NCI-H1105 treated with DMSO at 0.1 percent for 48 hours (cell line): Measurements from ENCODE around the gene CYP4F12.
"Not testable (repeated sequence)": the region's sequence is repeated elsewhere in the genome, so short reads cannot be mapped to it uniquely, and the experiment has no call there.

ENCODE experiments used
- DNase-seq: peaks from one replicate; lab custom pipeline; 2025; lab: John Stamatoyannopoulos, UW

Gene CYP4F12

GRCh38 chr19:15651791-15652190 is 21.1 kb upstream of the CYP4F12 start:
- DNase-seq, result no peak

- no peak for DNase-seq
Observed at GRCh38 chr19:15652559-15653278, 20.2 kb upstream of the CYP4F12 start.

- DNase-seq, result no peak
Observed at GRCh38 chr19:15656467-15656866, 16.4 kb upstream of the CYP4F12 start.

GRCh38 chr19:15663247-15663646 is 9.6 kb upstream of the CYP4F12 start:
- DNase-seq, result no peak

GRCh38 chr19:15666186-15666585 is 6.7 kb upstream of the CYP4F12 start:
- DNase-seq, result no peak

GRCh38 chr19:15666883-15667282 is 6.0 kb upstream of the CYP4F12 start:
- DNase-seq, result no peak

GRCh38 chr19:15669440-15669839 is 3.4 kb upstream of the CYP4F12 start:
- DNase-seq, result no peak

- DNase-seq, result no peak
Observed at GRCh38 chr19:15669891-15670290, 3.0 kb upstream of the CYP4F12 start.

GRCh38 chr19:15671237-15671821 is 1.6 kb upstream of the CYP4F12 start:
- DNase-seq, result no peak

- DNase-seq, result no peak
Observed at GRCh38 chr19:15671891-15672579, 852 bp upstream of the CYP4F12 start.

GRCh38 chr19:15673176-15673654 is 328 bp downstream of the CYP4F12 start:
- no peak for DNase-seq

- no peak for DNase-seq
Observed at GRCh38 chr19:15675560-15675959, 2.7 kb downstream of the CYP4F12 start.

- DNase-seq, result no peak
Observed at GRCh38 chr19:15679089-15679488, 6.2 kb downstream of the CYP4F12 start.

GRCh38 chr19:15679865-15680264 is 7.0 kb downstream of the CYP4F12 start:
- DNase-seq, result not testable (repeated sequence)

- DNase-seq, result no peak
Observed at GRCh38 chr19:15680478-15681322, 7.8 kb downstream of the CYP4F12 start.

GRCh38 chr19:15683411-15683810 is 10.5 kb downstream of the CYP4F12 start:
- no peak for DNase-seq

GRCh38 chr19:15684828-15685227 is 11.9 kb downstream of the CYP4F12 start:
- no peak for DNase-seq

- no peak for DNase-seq
Observed at GRCh38 chr19:15696654-15697194, 23.8 kb downstream of the CYP4F12 start.

- DNase-seq, result no peak
Observed at GRCh38 chr19:15701757-15702533, 29.1 kb downstream of the CYP4F12 start.

- peak; percentile 43 for DNase-seq
Observed at GRCh38 chr19:15702534-15702930, 29.6 kb downstream of the CYP4F12 start.

- DNase-seq, result no peak
Observed at GRCh38 chr19:15714638-15715037, 41.8 kb downstream of the CYP4F12 start.
